ENCODE data around the gene FOLR1. TPM values are rescaled to one million over a fixed set of nuclear protein-coding genes. Genes with fewer than 3 reads are reported as not detected.

Gene FOLR1
- total RNA-seq, 1 experiment from 2014 or later: 4.8 TPM

DNA sequence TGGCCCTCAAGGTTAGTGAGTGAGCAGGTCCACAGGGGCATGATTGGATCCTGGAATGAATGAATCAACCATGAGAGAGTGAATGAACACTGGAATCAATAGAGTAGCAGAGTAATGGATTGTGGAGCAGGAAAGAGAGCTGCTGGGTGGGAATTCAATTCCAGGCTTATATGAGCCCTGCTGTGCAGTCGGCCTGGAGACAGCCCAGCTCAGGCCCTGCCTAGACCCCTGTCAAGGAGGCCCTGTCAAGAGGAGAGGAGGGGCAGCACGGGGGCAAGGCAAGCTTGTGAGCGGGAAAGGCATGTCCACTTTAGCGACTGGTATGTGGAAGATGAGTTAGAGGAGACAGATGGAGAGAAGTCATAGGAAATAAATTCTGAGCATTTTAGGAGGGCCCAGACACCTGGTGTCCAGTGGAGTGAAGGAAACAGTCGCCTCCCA is 1.3 kb upstream of the FOLR1 start:
- ChIA-PET CTCF (no interaction called here), POLR2A (no interaction called here), RAD21 (ENCODE audit: low non-redundant PET in 1 of 2, low total read pairs in 2 of 2, uncharacterized antibody in 2 of 2, unreplicated experiment in 2 of 2) (no interaction called here)
- Histone ChIP-seq H3K27ac (ENCODE audit: low read depth, low read length) (no peak overlapping the region), H3K4me3 (replicated peaks in 1 of 2; ENCODE audit: low read depth in 1 of 2, low read length in 2 of 2) (no peak overlapping the region), H3K9me3 (ENCODE audit: control insufficient read depth in 1 of 2, insufficient read depth in 1 of 2, low read depth in 1 of 2, low read length in 2 of 2) (no peaks in the 10 kb centered on the region), H3K9me2 (ENCODE audit: insufficient read depth) (no peaks in the 10 kb centered on the region), H2AFZ (ENCODE audit: low read depth, low read length, poor library complexity, severe bottlenecking) (no peak overlapping the region), H3K36me3 (ENCODE audit: control insufficient read depth in 1 of 2, insufficient read depth in 2 of 2, low read length in 2 of 2) (no peaks in the 10 kb centered on the region), H3K4me2 (ENCODE audit: low read length) (no peak overlapping the region), H3K27me3 (ENCODE audit: insufficient read depth, low read length) (no peaks in the 10 kb centered on the region), H3K4me1 (ENCODE audit: control insufficient read depth in 1 of 2, insufficient read depth in 2 of 2, low read length in 2 of 2) (peaks cover 13 to 20% of the 10 kb centered on the region in 2 experiments), H4K20me1 (ENCODE audit: insufficient read depth) (no peaks in the 10 kb centered on the region), H3K79me2 (ENCODE audit: insufficient read depth, low read length) (no peaks in the 10 kb centered on the region), H3K9ac (ENCODE audit: low read length) (no peak overlapping the region)
- no peak for ATAC-seq
- TF ChIP-seq YY1 (IDR thresholded peaks at IDR 0.05; ENCODE audit: extremely low read depth, insufficient replicate concordance, low read depth, low read length): no peak
- no peak for TF ChIP-seq POLR2A (IDR thresholded peaks at IDR 0.05; ENCODE audit: borderline replicate concordance, extremely low read depth, insufficient read depth, insufficient read length)
- TF ChIP-seq EGR1 (IDR thresholded peaks at IDR 0.05; ENCODE audit: low read depth): no peak
- TF ChIP-seq ZFX (IDR thresholded peaks at IDR 0.05): no peak
- no peak for TF ChIP-seq CEBPB (IDR thresholded peaks at IDR 0.05; ENCODE audit: low read depth)
- TF ChIP-seq EZH2phosphoT487 (IDR thresholded peaks at IDR 0.05; ENCODE audit: borderline replicate concordance): no peak
- no peak for TF ChIP-seq ZNF274 (IDR thresholded peaks at IDR 0.05; ENCODE audit: low read depth, low read length)
- no peak for TF ChIP-seq CTCF (IDR thresholded peaks at IDR 0.05 in 2 of 3, conservative IDR thresholded peaks at IDR 0.05 in 1 of 3; ENCODE audit: borderline replicate concordance in 1 of 3, insufficient read depth in 1 of 3, low read depth in 2 of 3, low read length in 2 of 3)
- TF ChIP-seq SIN3A (IDR thresholded peaks at IDR 0.05; ENCODE audit: low read depth): no peak
- BruUV-seq (replicated peaks): no TSS peak
- intact Hi-C loops (cut with micrococcal nuclease): no loop called here
- no peak for DNase-seq (ENCODE audit: low read depth, low spot score)

Data from HCT116 (cell line).